ENCODE measurements around the gene BLOC1S3.

Gene BLOC1S3

GRCh38 chr19:45180936-45181335 is 2.4 kb downstream of the BLOC1S3 start:
- Histone ChIP-seq H3K9me3 (ENCODE audit: low read length) (no peaks in the 10 kb centered on the region), H3F3A (ENCODE audit: insufficient read depth, low read length) (no peaks in the 10 kb centered on the region), H3K27me3 (ENCODE audit: insufficient read depth, low read length) (no peaks in the 10 kb centered on the region), H3K79me2 (ENCODE audit: insufficient read depth, low read length) (peaks cover 3% of the 10 kb centered on the region; the same call in 1 of the 2 replicates), H3K9ac (ENCODE audit: low read length) (no peak overlapping the region), H4K20me1 (ENCODE audit: insufficient read depth, low read length) (no peaks in the 10 kb centered on the region), H3K4me3 (ENCODE audit: low read depth, low read length, poor library complexity, severe bottlenecking) (no peak overlapping the region), H3K36me3 (ENCODE audit: insufficient read depth, low read length) (peaks cover 9% of the 10 kb centered on the region; the same call in 1 of the 2 replicates), H3K27ac (ENCODE audit: low read depth, low read length, poor library complexity, severe bottlenecking) (no peak overlapping the region), H2AFZ (ENCODE audit: low read length) (no peak overlapping the region), H3K4me2 (ENCODE audit: low read length) (no peak overlapping the region), H3K4me1 (ENCODE audit: insufficient read depth, low read length, severe bottlenecking) (peaks cover 24% of the 10 kb centered on the region), H3K9me2 (ENCODE audit: low read depth, low read length) (no peaks in the 10 kb centered on the region)
- TF ChIP-seq EZH2 (IDR thresholded peaks at IDR 0.05; ENCODE audit: borderline replicate concordance, low read length) (no peak), CTCF (IDR thresholded peaks at IDR 0.05; ENCODE audit: low read length) (no peak)

- Histone ChIP-seq H3K27me3 (ENCODE audit: insufficient read depth, low read length) (no peaks in the 10 kb centered on the region), H3K79me2 (ENCODE audit: insufficient read depth, low read length) (peaks cover 3% of the 10 kb centered on the region; the same call in 1 of the 2 replicates), H3K4me1 (ENCODE audit: insufficient read depth, low read length, severe bottlenecking) (peaks cover 15% of the 10 kb centered on the region), H3F3A (ENCODE audit: insufficient read depth, low read length) (no peaks in the 10 kb centered on the region), H3K9me3 (ENCODE audit: low read length) (no peaks in the 10 kb centered on the region), H3K9ac (ENCODE audit: low read length) (no peak overlapping the region), H3K4me3 (ENCODE audit: low read depth, low read length, poor library complexity, severe bottlenecking) (no peak overlapping the region), H3K27ac (ENCODE audit: low read depth, low read length, poor library complexity, severe bottlenecking) (no peak overlapping the region), H3K36me3 (ENCODE audit: insufficient read depth, low read length) (peaks cover 9% of the 10 kb centered on the region; the same call in 1 of the 2 replicates), H4K20me1 (ENCODE audit: insufficient read depth, low read length) (no peaks in the 10 kb centered on the region), H3K9me2 (ENCODE audit: low read depth, low read length) (no peaks in the 10 kb centered on the region), H2AFZ (ENCODE audit: low read length) (no peak overlapping the region), H3K4me2 (ENCODE audit: low read length) (no peak overlapping the region)
- TF ChIP-seq EZH2 (IDR thresholded peaks at IDR 0.05; ENCODE audit: borderline replicate concordance, low read length) (no peak), CTCF (IDR thresholded peaks at IDR 0.05; ENCODE audit: low read length) (no peak)
Observed at GRCh38 chr19:45182758-45183157, 4.2 kb downstream of the BLOC1S3 start.

GRCh38 chr19:45184115-45184514 is 5.5 kb downstream of the BLOC1S3 start:
- no peak overlapping the region for H2AFZ ChIP-seq (ENCODE audit: low read length)
- no peak overlapping the region for H3K9ac ChIP-seq (ENCODE audit: low read length)
- no peaks in the 10 kb centered on the region for H4K20me1 ChIP-seq (ENCODE audit: insufficient read depth, low read length)
- H3F3A ChIP-seq (ENCODE audit: insufficient read depth, low read length), result no peaks in the 10 kb centered on the region
- peaks cover 3% of the 10 kb centered on the region; the same call in 1 of the 2 replicates for H3K79me2 ChIP-seq (ENCODE audit: insufficient read depth, low read length)
- H3K4me3 ChIP-seq (ENCODE audit: low read depth, low read length, poor library complexity, severe bottlenecking), result no peak overlapping the region
- H3K36me3 ChIP-seq (ENCODE audit: insufficient read depth, low read length), result peaks cover 9% of the 10 kb centered on the region; the same call in 1 of the 2 replicates
- TF ChIP-seq EZH2 (IDR thresholded peaks at IDR 0.05; ENCODE audit: borderline replicate concordance, low read length) (no peak), CTCF (IDR thresholded peaks at IDR 0.05; ENCODE audit: low read length) (no peak)
- H3K4me2 ChIP-seq (ENCODE audit: low read length), result no peak overlapping the region
- peaks cover 15% of the 10 kb centered on the region for H3K4me1 ChIP-seq (ENCODE audit: insufficient read depth, low read length, severe bottlenecking)
- H3K9me3 ChIP-seq (ENCODE audit: low read length), result no peaks in the 10 kb centered on the region
- no peaks in the 10 kb centered on the region for H3K9me2 ChIP-seq (ENCODE audit: low read depth, low read length)
- H3K27ac ChIP-seq (ENCODE audit: low read depth, low read length, poor library complexity, severe bottlenecking), result no peak overlapping the region
- H3K27me3 ChIP-seq (ENCODE audit: insufficient read depth, low read length), result no peaks in the 10 kb centered on the region

All from OCI-LY1 (cell line).